ENCODE results near the gene ZNF525.
"Not testable (repeated sequence)": the region's sequence is repeated elsewhere in the genome, so short reads cannot be mapped to it uniquely, and the experiment has no call there.

ZNF525 gene

DNA sequence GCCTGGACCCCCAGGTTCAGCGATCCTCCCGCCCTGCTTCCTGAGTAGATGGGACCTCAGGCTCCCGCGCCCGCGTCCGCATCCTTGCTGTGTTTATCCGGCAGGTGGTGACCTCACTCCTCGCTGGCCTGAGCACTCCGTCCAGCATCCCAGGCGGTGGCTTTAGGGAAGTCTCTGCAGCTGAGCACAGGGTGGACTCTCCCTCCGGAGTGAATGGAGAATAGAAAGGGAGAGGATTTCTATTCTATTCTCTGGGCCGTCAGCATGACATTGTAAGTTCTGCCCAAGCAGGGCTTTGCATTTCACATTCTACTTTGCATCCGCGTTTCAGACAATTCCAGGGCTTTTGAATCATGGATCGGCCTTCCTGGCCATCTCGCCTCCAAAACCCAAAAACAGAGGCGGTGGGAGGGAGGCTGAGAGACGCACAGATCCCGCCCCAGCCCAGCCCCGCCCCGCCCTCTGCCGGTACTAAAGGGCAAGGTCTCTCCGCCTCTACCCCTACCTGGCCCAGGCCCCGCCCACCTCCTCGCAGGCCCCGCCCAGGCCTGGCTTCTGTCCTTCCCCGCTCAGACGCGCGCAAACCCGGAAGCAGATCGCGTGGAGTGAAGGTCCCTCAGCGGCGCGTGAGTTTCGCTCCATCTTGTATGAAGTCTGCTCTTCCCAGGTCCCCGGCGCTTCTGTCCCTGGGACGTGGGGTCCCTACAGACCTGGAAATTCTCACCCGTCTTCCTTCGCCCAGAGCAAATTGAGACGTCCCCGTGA lies at the start of gene ZNF525:
Gene ZNF525 (plus strand): TSS at position 572 of the 765 bp plus-strand sequence. CDS start 6,577 bp downstream, outside the sequence.
- DNase-seq (ENCODE audit: low spot score) = peak; percentile 91

DNA sequence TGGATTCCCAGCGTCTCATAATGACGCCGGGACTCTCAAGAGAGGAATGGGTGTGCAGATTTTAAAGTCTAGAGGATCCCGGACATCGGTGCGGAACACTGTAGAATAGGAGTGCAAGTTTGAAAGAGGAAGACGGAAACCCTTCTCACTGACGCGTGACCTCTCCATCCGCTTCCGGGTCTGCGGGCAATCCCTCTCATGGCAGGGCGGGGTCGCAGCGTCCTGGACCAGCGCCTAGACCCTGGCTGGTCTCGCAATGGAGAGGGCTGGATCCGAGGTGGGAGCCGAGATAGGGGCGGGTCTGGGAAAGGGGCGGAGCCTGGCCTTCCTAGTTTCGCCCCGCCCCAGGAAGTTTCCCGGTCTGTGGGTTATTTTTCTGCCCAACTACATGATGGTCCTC lies 36.5 kb upstream of the ZNF525 start:
- no peak for DNase-seq (ENCODE audit: low spot score)

DNA sequence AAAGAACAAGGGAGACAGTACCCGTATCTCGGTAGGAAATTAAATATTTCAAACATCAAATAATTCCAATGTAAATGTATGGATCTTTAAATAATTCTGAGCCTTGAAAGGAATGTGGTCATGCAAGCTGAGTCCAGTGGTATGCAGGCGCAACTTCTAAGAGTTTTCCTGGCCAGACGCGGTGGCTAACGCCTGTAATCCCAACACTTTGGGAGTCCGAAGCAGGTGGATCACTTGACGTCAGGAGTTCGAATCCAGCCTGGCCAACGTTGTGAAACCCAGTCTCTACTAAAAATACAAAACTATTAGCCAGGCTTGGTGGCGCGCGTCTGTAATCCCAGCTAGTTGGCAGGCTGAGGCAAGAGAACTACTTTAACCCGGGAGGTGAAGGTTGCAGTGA lies 33.0 kb upstream of the ZNF525 start:
- DNase-seq (ENCODE audit: low spot score) = no peak

DNA sequence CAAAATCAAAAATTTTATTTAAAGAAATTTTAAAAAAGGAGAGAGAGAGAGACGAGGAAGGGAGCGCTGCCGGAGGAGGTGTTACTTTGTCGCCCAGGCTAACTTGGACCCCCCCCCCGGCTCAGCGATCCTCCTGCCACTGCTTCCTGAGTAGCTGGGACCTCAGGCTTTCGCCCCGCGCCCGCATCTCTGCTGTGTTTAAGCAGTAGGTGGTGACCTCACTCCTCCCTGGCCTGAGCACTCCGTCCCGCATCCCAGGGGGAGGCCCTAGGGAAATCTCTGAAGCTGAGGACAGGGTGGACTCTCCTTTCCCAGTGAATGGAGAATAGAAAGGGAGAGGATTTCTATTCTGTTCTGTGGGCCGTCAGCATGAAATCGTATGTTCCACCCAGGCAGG lies 32.4 kb upstream of the ZNF525 start:
- DNase-seq (ENCODE audit: low spot score) = peak; percentile 21

DNA sequence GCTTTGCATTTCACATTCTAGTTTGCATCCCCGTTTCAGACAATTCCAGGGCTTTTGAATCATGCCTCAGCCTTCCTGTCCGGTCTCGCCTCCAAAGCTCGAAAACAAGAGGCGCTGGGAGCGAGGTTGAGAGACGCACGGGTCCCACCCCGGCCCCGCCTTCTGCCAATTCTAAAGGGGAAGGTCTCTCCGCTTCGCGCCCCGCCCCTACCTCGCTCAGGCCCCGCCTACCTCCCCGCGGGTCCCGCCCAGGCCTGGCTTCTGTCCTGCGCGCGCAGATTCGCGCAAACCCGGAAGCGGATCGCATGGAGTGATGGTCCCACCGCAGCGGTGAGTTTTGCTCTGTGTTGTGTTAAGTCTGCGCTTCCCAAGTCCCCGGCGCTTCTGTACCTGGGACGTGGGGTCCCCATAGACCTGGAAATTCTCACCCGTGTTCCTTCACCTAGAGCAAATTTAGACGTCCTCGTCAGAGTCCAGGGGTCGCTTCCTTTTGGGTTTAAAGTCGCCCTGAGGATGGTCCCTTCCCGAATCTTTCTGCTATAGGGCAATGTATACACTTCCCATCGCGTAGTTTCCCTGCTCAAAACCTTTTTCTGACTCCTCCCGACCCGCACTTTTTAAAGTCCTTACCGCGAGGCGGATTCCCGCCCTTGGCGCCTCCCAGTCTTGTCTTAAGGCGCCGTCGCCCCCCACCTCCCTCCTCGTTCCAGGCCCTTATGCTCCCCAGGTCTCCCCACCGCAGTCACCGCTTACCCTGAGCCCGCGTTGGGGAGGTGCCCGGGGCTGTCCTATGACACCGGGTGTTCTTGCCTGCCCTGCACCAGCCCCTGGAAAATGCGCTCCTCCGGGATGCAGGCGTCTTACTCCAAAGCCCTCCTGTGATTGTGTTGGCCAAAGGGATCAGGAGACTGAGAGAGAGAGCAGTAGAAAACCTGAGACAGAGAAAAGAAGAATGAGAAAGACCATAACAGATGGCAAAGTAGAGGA lies 31.7 kb upstream of the ZNF525 start, which contains the start of gene ZNF845:
Gene ZNF845 (plus strand): TSS at position 287 of the 987 bp plus-strand sequence. CDS start 7,559 bp downstream, outside the sequence.
- peak; percentile 92 for DNase-seq (ENCODE audit: low spot score)

DNA sequence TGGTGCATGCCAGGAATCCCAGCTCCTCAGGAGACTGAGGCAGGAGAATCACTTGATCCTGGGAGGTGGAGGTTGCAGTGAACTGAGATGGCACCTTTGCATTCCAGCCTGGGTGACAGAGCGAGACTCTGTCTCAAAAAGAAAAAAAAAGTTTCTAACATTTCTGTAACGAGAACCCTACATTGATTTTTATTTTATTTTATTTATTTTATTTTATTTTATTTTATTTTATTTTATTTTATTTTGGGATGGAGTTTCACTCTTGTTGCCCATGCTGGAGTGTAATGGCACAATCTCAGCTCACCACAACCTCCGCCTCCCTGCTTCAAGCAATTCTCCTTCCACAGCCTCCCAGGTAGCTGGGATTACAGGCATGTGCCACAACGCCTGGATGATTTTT lies 21.1 kb upstream of the ZNF525 start:
- not testable (repeated sequence) for DNase-seq (ENCODE audit: low spot score)

DNA sequence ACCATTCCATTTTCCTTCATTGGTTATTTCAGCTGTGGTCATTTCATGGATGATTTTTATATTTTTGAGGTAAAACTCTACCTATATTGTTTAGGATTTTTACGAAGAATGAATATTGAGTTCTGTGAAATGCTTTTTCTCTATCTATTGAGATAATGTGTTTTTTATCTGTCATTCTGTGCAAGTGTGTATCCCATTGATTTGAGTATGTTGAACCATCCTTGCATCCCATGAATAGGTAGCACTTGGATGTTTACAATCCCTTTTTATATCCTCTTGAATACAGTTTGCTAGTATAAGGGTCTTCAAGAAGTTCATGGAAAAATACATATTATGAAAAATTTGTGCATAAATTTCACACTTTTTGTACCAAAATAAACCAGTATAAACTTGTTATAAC lies 9.8 kb upstream of the ZNF525 start:
- no peak for DNase-seq (ENCODE audit: low spot score)

DNA sequence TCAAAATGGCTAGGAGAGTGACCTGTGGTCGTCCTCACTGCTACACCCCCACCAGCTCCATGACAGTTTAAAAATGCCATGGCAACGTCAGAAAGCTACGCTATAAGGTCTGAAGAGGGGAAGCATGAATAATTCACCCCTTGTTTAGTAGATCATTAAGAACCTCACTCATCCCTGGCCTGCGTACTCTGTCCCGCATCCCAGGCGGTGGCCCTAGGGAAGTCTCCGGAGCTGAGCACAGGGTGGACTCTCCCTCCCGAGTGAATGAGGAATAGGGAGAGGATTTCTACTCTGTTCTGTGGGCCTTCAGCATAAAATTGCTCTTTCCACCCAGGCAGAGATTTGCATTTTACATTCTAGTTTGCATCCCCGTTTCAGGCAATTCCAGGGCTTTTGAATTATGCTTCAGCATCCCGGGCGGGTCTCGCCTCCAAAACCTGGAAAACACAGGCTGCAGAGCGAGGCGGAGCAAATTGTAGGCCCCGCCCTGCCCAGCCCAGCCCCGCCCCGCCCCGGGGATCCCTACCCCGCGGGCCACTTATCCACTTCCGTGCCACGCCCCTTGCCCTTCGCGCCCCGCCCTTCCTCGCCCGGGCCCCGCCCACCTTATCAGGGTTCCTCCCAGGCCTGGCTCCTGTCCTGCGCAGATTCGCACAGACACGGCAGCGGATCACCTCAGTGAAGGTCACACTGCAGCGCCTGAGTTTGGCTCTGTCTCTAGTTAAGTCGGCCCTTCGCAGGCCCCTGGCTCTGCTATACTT lies 7.5 kb upstream of the ZNF525 start:
- DNase-seq (ENCODE audit: low spot score) = no peak

DNA sequence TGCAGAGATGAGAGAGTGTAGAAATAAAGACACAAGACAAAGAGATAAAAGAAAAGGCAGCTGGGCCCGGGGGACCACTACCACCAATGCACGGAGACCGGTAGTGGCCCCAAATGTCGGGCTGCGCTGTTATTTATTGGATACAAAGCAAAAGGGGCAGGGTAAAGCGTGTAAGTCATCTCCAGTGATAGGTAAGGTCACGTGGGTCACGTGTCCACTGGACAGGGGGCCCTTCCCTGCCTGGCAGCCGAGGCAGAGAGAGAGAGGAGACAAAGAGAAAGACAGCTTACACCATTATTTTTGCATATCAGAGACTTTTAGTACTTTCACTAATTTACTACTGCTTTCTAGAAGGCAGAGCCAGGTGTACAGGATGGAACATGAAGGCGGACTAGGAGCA lies 5.4 kb upstream of the ZNF525 start:
- not testable (repeated sequence) for DNase-seq (ENCODE audit: low spot score)

DNA sequence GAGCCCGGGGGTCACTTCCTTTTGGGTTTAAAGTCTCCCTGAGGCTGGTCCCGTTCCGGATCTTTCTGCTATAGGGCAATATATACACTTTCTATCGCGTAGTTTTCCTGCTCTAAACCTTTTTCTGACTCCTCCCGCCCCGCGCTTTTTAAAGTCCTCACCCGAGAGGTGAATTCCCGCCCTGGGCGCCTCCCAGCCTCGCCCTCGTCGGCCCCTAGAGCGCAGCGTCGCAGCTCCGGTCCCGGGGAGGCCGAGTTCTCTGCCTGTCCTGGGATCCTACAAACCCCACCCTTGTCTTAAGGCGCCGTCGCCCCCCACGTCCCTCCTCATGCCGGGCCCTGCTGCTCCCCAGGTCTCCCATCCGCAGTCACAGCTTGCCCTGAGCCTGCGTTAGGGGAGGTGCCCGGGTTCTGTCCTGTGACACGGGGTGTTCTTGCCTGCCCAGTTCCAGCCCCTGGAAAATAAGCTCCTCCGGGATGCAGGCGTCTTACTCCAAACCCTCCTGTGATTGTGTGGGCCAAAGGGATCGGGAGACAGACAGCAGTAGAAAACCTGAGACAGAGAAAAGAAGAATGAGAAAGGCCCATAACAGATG lies 491 bp downstream of the ZNF525 start:
- DNase-seq (ENCODE audit: low spot score) = no peak

DNA sequence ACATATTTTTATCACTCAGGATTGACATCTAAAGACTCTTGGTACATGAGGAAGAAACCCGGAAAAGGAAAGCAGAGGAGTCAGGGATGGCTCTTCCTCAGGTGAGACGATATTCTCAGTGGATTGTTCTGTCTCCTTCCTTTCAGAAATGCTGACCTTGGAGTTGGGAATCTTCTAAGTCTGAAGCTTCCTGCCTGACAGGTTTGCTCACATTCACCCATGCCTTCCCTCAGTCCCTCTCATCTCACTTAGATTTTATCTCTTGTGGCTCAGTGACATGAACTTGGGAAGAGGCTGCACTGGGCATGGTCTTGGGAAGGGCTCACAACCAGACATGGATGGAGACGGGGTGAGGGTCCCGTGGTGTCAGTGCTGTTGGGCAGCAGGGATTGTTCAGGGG lies 6.7 kb downstream of the ZNF525 start:
- DNase-seq (ENCODE audit: low spot score) = no peak

DNA sequence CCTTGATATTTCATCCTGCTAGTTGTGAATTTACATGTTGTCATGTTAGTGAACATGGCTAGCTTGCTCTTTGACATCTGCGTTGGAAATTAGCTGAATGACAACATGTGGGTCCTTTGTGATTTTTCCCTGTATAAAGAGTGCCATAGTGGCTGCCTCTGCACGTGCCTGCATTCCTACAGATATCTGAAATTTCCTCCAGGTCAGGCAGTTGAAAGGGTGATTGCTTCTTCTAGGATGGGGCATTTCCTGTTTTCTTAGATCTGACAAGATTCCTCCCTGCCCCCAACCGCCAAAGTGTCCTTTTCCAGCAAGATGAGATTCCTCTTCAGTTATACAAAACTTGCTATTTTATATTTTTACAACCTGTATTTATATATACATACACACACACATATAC lies 8.8 kb downstream of the ZNF525 start:
- DNase-seq (ENCODE audit: low spot score) = no peak

DNA sequence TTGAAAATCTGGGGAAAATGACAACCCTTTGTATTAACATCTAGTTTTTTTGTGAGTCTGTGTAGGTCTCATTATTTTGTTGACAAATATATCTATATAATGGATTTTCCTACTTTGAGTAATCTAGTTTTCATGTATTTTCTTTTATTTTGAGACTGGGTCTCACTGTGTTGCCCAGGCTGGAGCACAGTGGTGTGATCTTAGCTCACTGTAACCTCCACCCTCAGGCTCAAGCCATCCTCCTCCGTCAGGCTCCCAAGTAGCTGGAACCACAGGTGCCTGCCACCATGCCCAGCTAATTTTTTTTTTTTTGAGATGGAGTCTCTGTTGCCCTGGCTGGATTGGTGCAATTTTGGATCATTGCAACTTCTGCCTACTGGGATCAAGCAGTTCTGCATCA lies 9.2 kb downstream of the ZNF525 start:
- no peak for DNase-seq (ENCODE audit: low spot score)

DNA sequence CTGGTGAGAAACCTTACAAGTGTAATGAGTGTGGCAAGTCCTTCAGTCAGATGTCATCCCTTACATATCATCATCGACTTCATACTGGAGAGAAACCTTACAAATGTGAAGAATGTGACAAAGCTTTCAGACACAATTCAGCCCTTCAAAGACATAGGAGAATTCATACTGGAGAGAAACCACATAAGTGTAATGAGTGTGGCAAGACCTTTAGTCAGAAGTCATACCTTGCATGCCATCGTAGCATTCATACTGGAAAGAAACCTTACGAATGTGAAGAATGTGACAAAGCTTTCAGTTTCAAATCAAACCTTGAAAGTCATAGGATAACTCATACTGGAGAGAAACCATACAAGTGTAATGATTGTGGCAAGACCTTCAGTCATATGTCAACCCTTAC lies 15.9 kb downstream of the ZNF525 start:
- no peak for DNase-seq (ENCODE audit: low spot score)

DNA sequence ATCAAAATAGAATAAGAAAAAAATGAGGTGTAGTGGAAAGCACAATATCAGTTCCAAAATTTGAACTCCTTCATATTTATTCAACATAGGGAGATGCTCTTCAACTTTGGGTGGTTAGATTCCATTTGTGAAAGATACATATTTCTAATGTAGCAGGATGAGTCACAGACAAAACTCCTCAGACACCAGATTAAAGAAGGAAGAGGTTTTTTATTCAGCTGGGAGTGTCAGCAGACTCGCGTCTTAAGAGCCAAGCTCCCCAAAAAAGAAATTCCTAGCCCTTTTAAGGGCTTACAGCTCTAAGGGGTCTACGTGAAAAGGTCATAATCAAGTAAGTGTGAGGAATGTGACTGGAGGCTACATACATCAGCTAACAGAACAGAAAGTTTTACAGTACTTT lies 22.7 kb downstream of the ZNF525 start:
- DNase-seq (ENCODE audit: low spot score) = no peak

DNA sequence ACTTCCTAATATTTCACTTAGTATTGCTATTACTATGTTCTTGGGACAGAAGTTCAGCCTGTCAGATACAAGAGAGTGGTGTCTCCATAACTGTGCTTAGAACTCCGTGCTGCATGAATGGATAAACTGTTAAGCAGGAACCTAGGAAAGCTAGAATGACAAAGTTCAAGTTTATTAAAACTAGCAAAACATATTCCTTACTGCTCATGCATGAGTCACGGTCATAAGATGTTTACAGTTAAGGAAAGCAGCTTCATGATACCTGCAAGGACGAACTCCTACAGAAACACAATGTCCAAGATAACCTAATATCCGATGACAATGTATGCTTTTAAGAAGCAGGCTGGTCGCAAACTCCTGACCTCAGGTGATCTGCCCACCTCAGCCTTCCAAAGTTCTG lies 23.4 kb downstream of the ZNF525 start:
- no peak for DNase-seq (ENCODE audit: low spot score)

DNA sequence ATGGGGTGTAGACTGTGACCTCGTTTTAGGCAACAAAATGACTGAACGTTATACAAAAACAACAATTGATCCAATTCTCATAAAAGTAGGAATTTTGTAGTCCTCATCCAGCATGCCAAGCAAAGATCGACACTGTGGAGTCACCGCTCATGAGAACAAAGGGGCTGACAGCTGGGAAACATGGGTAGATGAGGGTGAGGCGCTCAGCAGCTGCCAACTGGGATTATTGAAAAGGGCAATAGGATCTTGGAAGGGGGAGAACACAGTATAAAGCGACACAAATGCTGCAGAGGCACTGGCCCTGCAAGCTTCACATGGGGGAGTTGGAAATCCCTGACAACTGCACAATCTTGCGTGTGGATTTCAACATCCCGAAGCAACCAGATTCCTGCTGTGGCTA lies 24.1 kb downstream of the ZNF525 start:
- DNase-seq (ENCODE audit: low spot score) = no peak

DNA sequence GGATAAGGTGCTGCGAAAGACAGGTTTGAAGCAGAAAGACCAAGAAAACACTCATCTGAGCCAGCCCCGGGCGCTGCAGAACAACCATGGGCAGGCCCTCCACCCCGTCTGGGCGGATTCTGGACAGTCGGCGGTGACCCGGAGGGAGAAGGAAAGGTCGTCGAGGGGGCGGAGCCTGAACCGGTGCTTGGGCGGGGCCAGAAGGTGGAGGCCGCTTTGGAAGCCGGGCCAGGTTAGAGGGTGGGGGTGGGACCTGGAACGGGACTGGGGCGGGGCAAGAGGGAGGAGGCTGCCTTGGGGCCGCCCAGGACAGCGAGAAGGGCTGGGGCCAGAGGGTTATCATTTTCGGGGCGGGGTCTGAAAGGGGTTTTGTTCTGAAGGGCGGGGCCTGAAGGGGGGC lies 24.5 kb downstream of the ZNF525 start:
- no peak for DNase-seq (ENCODE audit: low spot score)

DNA sequence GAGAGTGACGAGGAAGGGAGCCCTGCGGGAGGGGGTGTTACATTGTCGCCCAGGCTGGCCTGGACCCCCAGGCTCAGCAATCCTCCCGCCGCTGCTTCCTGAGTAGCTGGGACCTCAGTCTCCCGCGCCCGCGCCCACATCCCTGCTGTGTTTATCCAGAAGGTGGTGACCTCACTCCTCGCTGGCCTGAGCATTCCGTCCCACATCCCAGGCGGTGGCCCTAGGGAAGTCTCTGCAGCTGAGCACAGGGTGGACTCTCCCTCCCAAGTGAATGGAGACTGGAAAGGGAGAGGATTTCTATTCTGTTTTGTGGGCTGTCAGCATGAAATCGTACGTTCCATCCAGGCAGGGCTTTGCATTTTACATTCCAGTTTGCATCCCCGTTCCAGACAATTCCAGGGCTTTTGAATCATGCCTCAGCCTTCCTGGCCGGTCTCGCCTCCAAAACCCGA lies 29.0 kb downstream of the ZNF525 start:
- DNase-seq (ENCODE audit: low spot score) = peak; percentile 42

DNA sequence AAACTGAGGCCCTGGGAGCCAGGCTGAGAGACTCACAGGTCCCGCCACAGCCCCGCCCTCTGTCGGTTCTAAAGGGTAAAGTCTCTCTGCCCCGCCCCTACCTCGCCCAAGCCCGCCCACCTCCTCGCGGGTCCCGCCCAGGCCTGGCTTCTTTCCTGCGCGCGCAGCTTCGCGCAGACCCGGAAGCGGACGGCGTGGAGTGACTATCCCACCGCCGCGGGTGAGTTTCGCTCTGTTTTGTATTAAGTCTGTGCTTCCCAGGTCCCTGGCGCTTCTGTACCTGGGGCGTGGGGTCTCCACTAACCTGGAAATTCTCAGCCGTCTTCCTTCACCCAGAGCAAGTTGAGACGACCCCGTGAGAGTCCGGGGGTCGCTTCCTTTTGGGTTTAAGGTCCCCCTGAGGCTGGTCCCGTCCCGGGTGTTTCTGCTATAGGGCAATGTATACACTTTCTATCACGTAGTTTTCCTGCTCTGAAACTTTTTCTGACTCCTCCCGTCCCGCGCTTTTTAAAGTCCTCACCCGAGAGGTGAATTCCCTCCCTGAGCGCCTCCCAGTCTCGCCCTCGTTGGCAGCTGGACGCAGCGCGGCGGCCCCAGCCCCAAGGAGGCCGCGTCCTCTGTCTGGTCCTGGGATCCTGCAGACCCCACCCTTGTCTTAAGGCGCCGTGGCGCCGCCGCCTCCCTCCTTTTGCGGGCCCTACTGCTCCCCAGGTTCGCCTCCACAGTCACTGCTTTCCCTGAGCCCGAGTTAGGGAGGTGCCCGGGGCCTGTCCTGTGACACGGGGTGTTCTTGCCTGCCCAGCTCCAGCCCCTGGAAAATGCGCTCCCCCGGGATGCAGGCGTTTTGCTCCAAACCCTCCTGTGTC lies 29.7 kb downstream of the ZNF525 start, which contains the start of gene ZNF765:
Gene ZNF765 (plus strand): TSS at position 176 of the 866 bp plus-strand sequence. CDS start 2,867 bp downstream, outside the sequence.
- peak; percentile 93 for DNase-seq (ENCODE audit: low spot score)
